HPDE6-E6E7 (cell line): ENCODE data around the gene SELENOF.
"Not testable (repeated sequence)": the region's sequence is repeated elsewhere in the genome, so short reads cannot be mapped to it uniquely, and the experiment has no call there.

ENCODE experiments used
- DNase-seq: peaks from one replicate; pipeline ENCODE4 v3.0.0; 2011; ENCODE audit warnings: missing footprints; ENCODE audit errors: extremely low spot score

SELENOF gene

GRCh38 chr1:86814118-86814517 is 99.8 kb downstream of the SELENOF start:
- not testable (repeated sequence) for DNase-seq
